HG03064 (cell line): ENCODE measurements around the gene COIL.
A peak's percentile ranks its signal among the peaks of the same experiment; 100 is the strongest.

Source experiments
- ATAC-seq: cut with Tn5 transposase; IDR thresholded peaks from one replicate; pipeline ENCODE4 v1.9.1; 2021; ENCODE audit warnings: low read depth; ENCODE audit not compliant: unreplicated experiment

Gene COIL

DNA sequence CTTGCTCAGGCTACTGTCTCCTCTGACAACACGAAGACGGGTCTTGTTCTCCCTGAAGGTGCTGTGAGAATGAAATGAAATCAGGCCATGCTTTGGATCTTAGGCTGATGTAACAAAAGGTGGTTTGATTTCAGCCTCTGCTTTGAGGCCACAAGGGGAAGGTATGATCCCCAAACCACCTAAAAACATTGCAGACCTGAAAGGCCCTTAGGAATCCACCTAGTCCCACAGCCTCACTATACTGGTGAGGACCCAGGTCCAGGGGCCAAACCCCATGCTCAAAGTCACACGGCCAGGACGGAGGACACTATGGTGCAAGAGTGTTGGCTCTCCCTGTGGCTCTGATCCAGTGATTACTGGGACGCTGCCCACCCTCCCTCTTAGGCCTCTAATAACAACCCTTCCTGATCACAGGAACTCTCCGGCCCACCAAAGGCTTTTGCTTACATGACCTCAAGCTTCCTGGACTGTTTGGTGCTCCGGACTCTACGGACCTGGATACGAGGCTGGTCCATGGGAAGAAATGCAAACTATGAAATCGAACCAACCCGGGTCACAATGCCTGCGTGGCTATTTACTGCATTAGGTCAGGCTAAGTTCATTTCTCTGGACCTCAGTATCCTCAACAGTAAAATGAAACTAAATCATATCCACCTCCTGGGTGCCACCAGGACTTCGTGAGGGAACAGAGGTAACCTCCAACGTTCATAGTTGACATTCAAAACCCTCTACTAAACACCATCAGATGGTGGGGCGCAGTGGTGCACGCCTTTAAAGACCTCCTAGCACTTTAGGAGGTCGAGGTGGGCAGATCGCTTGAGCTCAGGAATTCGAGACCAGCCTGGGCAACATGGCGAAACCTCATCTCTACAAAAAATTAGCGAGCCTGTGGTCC is 48.5 kb downstream of the COIL start:
- no peak for ATAC-seq

DNA sequence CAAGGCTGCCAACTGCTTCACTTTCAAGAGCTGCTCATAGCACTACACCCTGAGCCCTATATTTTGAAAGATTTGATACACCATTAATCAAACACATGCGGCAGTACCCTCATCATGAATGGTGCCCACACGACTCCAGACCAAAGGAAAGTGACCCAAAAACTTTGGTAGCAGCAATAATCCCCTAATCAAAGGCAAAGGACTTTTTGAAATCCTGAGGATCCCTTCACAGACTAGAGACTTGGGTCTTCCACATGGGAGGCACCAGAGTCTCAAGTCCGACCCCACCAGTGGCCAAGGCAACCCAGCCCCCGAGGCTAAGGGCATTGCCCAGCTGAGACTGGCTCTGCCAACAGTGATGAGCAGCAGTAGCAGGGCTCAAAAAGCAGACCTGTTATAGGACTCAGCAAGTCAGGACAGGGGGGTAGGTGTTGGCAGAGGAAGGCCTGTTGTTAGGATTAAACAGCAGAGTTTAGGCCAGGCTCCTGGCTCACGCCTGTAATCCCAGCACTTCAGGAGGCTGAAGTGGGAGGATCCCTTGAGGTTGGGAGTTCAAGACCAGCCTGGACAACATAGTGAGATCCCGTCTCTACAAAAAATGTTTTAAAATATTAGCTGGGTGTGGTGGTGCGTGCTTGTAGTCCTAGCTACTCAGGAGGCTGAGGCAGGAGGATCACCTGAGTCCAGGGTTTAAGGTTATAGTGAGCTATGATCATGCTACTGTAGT is 50.2 kb downstream of the COIL start:
- no peak for ATAC-seq

DNA sequence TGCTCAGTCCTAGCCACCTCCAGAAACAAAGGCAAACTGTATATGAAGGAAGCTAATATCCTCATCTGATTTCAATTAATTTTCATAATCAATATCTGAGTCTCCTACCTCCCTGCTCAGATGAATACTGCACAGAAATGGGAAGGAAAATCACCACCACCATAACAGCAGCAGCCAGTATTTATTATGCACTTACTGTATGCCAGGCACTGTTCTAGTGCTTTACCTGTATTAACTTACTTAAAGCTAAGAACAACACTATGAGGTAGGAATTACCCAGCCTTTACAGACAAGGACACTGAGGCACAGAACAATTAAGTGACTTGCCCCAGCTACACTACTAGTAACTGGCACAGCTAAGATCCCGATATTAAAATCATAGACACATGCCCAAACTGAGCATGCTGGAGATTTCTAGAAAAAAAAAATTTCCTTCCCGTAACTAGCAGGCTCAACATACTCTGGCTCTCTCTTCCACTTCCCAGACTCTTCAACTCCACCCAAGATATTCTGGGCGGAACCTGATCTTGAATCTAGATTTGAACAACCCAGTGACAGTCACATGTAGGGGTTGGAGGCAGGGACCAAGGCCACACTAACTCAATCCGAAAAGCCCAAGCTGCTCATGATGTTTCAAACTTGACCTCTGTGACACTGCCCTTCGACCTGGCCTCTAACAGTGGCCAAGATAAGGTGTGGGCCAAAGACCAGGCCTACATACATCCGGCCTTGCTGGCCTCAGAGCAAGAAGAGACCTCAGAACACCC is 50.9 kb downstream of the COIL start:
- no peak for ATAC-seq

DNA sequence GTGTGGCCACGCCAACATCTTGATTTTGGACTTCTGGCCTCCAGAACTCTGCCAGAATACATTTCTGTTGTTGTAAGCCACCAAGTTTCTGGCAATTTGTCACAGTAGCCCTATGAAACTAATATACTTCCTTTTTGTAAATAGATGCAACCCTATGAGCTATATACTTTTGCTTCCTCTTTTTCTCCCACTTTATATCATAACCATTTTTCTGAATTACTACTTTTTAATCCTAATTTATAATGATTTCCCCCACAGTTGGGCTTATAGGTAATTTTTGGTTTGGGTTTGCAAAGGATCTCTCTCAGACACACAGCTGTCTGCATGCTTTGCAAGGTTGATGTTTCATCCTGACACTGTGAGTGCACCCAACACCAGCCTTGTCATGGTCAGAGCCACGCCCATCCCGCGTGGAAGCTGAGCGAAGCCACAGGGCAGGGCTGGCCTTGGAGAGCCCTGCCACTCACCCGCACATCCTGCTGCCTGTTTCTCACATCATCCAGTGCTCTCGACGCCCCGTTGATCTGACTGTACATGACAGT is 52.8 kb downstream of the COIL start:
- ATAC-seq: peak; percentile 84

DNA sequence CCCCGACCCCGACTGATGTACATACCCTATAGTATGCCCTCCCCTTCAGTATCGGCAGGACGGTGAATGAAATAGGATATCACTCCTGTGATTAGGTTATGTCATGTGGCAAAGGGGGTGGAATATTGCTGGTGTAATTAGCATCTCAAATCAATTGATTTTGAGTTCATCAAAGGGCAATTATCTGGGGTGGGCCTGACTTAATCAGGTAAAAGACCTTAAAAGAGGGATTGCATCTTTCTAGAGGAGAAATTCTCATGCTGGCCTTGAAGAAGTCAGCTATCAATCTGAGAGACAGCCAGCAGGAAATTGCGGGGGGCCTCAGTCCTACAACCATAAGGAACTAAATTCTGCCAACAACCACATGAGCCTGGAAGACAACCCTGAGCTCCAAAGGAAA is 57.3 kb downstream of the COIL start:
- no peak for ATAC-seq

DNA sequence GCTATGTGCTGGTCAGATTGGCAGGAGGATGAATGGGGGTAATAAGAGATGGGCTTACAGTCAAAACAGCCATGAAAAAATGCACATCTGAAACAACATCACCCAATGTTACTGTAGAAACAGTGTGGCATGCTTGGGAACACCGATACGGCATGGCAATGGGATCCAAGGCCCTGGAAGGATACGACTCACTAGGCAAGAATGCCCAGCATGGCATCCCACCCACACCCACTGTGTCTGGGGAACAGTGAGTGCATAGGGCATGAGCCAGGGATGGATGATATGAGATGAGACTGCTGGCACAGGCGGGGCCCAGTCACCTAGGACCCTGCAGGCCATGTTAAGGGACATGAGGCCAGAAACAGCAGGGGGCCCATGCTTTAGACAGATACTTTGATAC is 58.5 kb downstream of the COIL start:
- ATAC-seq: no peak

DNA sequence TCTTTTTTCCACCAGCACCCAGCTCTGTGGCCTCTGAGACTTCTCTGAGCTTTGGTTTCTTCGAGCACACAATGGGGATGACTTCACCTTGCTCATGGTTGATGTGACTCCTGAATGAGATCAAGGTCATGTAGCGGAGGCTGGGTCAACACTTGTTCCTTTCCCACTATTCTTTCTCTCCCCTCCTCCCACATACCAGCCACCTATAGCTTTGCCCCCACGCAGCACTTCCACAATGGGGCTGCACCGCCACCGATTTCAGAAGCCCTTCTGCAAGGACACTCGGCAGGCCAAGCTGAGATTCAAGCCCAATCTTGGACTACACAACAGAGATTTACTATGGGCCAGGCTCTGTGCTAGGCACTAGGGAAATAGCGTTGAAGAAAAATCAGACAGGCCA is 61.4 kb downstream of the COIL start:
- ATAC-seq: no peak

DNA sequence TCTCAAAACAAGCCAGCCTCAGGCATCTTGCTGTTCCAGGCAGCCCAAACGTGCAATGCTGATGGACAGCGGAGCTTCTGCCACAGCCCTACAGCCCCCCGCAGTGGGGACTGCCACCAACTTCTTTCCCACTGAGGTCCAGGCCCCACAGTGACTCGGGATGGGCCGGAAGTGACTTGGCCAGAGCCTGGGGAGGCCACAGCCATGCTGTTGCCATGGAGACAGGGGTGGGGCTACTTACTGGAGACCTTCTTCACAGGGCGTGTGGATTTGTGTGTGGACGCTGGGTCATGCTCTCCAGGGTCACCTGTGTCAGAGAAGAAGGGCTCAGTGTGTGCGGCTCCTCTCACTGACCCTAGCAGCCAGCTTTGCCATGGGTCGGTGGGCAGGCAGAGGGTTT is 62.0 kb downstream of the COIL start:
- no peak for ATAC-seq

DNA sequence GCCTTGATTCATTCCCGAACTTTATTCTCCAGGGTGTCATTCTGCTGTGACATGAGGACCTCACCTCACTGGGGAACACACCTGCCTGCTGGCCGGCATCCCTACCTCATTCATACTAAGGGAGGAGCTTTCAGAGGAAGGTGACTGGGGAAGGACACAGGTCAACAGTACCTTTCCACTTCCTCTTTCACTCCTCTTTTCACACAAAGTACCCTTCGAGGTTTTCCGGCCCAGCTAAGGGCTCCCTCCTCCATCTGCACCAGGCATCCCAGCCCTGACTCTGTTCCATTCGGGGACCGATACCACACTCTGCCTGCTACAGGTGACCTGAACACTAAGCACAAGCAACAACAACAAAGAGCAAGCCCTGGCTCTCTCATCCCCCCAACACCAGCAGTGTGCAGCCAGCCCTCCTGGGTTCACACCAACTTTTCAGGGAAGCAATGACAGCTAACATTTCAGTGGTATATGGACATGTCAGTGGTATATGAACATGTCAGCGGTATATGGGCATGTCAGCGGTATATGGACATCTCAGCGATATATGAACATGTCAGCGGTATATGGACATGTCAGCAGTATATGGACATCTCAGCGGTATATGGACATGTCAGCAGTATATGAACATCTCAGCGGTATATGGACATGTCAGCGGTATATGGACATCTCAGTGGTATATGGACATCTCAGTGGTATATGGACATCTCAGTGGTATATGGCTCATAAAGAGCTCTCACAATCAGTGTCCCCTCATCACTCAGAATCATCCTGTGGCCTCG is 63.0 kb downstream of the COIL start:
- no peak for ATAC-seq

DNA sequence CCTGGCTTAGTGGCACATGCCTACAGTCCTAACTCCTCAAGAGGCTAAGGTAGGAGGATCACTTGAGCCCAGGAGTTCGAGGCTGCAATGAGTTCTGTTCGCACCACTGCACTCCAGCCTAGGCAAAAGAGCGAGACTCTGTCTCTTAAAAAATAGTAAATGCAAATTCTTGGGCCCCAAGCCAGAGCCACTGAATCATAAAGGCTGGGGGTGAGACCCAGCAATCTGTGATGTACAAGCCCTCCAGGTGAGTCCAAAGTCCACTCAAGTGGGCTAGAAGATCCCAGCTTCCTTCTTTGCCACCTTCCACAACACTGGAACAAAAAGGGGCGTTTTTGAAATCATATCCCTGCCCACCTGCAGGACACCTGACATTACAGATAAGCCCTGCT is 63.9 kb downstream of the COIL start:
- no peak for ATAC-seq

DNA sequence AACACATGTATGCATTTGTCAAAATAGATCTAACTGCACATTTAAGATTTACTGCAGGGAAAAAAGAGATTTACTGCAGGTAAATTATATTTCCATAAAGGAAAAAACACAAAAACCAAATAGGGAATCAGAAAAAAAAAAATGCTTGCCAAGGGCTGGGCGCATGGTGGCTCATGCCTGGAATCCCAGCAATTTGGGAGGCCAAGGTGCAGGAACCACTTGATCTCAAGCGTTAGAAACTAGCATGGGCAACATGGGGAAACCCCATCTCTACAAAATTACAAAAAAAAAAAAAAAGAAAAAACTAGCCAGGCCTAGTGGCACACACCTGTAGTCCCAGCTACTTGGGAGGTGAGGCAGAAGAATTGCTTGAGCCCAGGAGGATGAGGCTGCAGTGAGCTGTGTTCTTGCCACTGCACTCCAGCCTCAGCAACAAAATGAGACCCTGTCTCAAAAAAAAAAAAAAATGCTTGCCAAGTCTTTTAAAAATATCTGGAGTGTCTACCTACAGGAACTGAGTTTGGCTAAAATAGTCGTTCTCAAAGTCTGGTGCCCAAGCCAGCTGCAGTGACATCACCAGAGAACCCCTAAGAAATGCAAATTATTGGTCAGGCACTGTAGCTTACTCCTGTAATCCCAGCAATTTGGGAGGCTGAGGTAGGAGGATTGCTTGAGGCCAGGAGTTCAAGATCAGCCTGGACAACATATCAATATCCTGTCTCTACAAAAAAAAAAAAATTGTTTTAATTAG is 64.5 kb downstream of the COIL start:
- ATAC-seq: no peak

DNA sequence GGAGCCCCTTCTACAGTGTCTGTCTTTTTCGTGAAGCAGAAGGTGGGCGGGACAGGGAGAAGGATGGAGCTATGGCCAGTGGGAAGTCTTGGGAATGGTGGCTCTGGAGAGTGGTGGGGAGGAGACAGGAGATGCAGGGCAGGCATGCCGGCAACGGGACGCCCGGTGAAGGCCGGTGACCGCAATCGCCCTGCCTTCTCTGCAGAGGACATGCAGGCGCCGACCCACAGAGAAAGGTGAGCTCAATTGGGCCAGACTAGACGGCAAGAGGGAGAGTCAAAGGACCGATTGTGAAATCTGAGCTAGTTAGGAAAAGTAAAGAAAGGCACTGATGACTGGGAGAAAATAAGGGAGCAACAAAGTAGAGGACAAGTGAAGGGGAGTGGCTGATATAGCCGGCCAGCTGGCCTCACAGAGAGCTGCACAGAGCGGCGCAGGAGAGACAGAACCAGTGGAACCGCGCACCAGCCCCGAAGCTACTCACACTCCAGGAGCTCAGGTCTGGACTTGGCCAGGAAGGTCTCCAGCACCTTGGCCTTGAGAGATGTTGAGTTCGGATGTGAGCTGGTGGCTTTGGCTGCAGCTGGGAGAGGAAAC is 65.9 kb downstream of the COIL start:
- ATAC-seq: no peak

DNA sequence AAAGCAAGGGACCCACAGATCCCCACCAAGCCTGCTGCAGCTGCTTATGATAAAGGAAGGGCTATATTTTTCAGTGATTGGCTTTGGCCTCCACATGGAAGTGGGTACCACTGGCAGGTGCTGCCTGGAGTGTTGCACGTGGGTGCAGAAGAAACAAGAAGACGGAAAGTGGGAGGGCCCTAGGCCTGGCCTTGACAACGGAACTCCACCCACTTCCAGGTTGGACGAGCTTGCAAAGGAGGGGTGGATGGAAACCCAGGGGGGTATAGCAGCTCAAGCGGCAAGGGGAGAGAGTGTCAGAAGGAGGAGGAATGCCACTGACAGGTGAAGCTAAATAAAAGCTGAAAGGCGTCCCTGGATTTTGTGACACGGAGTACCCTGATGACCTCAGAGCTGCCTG is 67.3 kb downstream of the COIL start:
- ATAC-seq: no peak

DNA sequence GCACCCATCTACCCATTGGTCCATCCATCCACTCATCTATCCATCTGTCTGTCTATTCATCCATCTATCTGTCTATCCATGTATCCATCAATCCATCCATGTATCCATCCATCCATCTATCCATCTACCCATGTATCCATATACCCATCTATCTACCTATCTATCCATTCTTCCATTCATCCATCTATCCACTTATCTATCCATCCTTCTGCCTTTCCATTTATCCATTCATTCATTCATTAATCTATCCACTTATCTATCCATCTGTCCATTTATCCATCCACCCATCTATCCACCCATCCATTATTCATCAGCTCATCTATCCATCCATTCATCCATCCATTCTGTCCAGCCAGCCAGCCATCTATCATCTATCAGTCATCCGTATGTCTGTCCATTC is 68.5 kb downstream of the COIL start:
- ATAC-seq: no peak

DNA sequence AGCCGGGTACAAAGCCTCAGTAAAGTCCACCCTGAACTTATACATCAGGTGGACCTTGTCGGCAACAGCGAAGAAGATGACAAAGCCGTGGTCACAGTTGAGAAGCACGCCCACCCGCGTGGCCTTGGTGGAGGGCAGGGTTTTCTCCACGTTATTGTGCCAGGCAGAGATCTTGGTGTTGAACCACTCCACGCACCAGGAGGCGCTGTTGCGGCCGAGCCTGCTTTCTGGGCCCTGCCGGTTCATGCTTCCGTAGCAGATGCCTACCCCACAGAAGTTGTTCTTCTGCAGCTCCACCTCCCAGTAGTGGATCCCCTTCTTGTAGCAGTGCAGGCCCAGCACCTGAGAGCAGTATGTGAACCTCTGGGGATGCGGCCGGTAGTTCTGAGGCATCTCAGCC is 69.1 kb downstream of the COIL start:
- no peak for ATAC-seq

DNA sequence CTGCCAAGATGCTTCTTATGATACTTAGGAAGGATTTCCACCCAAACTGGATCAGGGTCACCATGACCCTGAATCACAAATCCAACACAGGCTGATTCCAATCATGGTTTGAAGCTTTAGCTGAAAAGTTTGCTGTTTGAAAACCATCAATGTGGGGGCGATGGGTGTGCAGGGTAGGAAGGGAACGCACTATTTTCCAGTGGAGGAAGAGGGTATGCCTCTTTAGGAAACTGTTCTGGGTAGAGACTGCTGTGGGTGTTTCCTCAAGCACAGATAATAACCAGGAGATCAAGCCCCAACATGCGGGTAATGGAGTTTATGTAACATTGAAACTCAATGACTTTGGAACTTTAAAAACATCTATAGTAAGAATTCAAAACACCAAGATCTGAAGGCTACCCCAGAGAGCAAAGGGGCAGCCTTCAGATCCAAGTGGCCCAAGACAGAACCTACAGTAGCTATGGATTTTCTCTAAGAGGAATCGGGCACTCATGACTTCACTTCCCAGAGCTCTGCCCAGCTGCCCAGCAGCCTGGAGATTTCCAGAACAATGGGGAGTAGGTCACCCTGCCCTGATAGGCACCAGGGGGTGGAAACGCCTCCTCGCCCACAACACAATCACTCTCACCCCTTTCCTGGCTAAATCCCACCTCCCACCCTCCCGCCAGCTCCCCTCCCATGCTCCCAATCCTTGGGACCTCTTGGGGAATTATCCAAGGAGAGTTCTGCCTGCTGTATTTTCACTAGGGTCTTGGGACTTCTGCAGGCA is 69.8 kb downstream of the COIL start:
- ATAC-seq: no peak

DNA sequence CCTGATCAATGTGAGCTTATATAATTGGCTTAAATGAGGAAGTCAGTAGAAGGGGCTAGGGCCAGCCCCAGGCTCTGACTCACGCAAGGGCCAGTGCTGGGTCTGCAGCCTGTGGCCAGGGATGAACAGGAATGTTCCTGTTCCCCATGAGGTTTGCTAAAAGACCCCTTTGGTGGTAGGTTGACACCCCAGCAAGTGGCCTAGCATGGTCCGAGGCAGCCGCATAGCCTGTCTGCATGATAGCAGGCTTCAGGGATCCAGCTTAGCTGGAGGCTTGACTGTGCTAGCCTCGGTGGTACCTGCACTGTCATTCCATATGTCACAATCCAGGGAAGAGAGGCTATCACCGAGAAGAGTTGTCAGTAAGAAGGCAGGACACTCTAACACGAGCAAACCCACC is 70.5 kb downstream of the COIL start:
- ATAC-seq: no peak
